Prostate gland (tissue), 2 donors: ENCODE results near the gene LSAMP. TPM values are rescaled to one million over a fixed set of nuclear protein-coding genes. Genes with fewer than 3 reads are reported as not detected.
A peak's percentile ranks its signal among the peaks of the same experiment; 100 is the strongest.

Experiments
- DNase-seq: peaks from one replicate; pipeline ENCODE4 v3.0.0-alpha.2; 2019; ENCODE audit warnings: low spot score
- H3K27ac ChIP-seq, 2 donors: fragments of 200-600 bp; sonication (generic); 2 replicates each; pipeline ENCODE4 v1.5.1; 2017 to 2019
- H3K27me3 ChIP-seq: fragments of 200-600 bp; sonication (generic); replicated peaks from 2 replicates; pipeline ENCODE4 v1.5.1; 2019; ENCODE audit not compliant: insufficient read depth
- H3K36me3 ChIP-seq, 2 donors: fragments of 200-600 bp; sonication (generic); 1 replicate in 1 of 2; 2 replicates in 1 of 2; pipeline versions ENCODE4 v1.5.1 to v1.8.1; 2017 to 2019
- H3K4me1 ChIP-seq: fragments of 200-600 bp; sonication (generic); replicated peaks from 2 replicates; pipeline ENCODE4 v1.5.1; 2019
- H3K4me3 ChIP-seq, 2 donors: fragments of 200-600 bp; sonication (generic); 2 replicates each; pipeline ENCODE4 v1.5.1; 2017 to 2019
- H3K9me3 ChIP-seq: fragments of 200-600 bp; sonication (generic); 2 replicates; pipeline ENCODE4 v1.5.1; 2017
- CTCF ChIP-seq, 4 experiments: fragments of 200-600 bp in 2 of 4; fragments of 450-650 bp in 2 of 4; sonication (generic) in 2 of 4; IDR thresholded peaks; 1 replicate in 3 of 4; 2 replicates in 1 of 4; pipeline ENCODE4 v1.5.1; 2016 to 2019; ENCODE audit warnings: antibody characterized with exemption in 4 of 4, mild to moderate bottlenecking in 2 of 4, moderate library complexity in 2 of 4
- POLR2A ChIP-seq: fragments of 450-650 bp; IDR thresholded peaks from one replicate; pipeline ENCODE4 v1.6.1; 2016; ENCODE audit warnings: antibody characterized with exemption, mild to moderate bottlenecking
- POLR2AphosphoS5 ChIP-seq: sonication (generic); formaldehyde crosslinking; IDR thresholded peaks from one replicate; pipeline ENCODE4 v1.6.1; 2017; ENCODE audit warnings: antibody characterized with exemption
- WGBS: methylation state at CpG from one replicate; pipeline ENCODE4 v1.1.5; 2018; 5-methylcytosine and 5-hydroxymethylcytosine counted together
- intact Hi-C: fragments of 100-400 bp; cut with DNase I; formaldehyde crosslinking; loops from one replicate; pipeline ENCODE4 v1.14.2; 2022
- total RNA-seq, 2 donors: library from RNA; depleted of rRNA; stranded (reverse); fragments of >200 nt; gene quantifications; one replicate each; pipeline ENCODE4 v1.1.0, GENCODE V29; 2016

LSAMP gene
- total RNA-seq, 2 donors from 2014 or later, result 15.4 to 38.0 TPM

GRCh38 chr3:116453666-116454346 is 8.5 kb upstream of the LSAMP start:
- no peak for DNase-seq
- H3K27ac ChIP-seq, result no peak overlapping the region
- no peaks in the 10 kb centered on the region for H3K9me3 ChIP-seq
- intact Hi-C loops, result loop anchor here (2.0 to 5.0 kb wide), 2 partner anchors 303 to 312 kb away; no protein-coding TSS in a partner anchor
- H3K4me3 ChIP-seq, result no peak overlapping the region
- TF ChIP-seq POLR2AphosphoS5 (no peak), POLR2A (no peak), CTCF (IDR thresholded peaks at IDR 0.05) (peak in 2 of 4 experiments; percentile 29 to 33)
- WGBS, result 79% methylated on average over 1 of the region's 1 CpG
- H3K36me3 ChIP-seq, result no peaks in the 10 kb centered on the region
- H3K27me3 ChIP-seq, result no peaks in the 10 kb centered on the region
- no peaks in the 10 kb centered on the region for H3K4me1 ChIP-seq

GRCh38 chr3:116449546-116450350 is 4.5 kb upstream of the LSAMP start:
- Histone ChIP-seq H3K36me3 (no peaks in the 10 kb centered on the region), H3K4me3 (no peak overlapping the region), H3K27me3 (no peaks in the 10 kb centered on the region), H3K27ac (no peak overlapping the region), H3K9me3 (no peaks in the 10 kb centered on the region), H3K4me1 (no peaks in the 10 kb centered on the region)
- WGBS, result 45% methylated on average over 3 of the region's 3 CpGs
- intact Hi-C loops, result loop anchor here (5.0 kb wide), 1 partner anchor 307 kb away; no protein-coding TSS in a partner anchor
- DNase-seq, result no peak
- TF ChIP-seq POLR2AphosphoS5 (no peak), POLR2A (no peak), CTCF (IDR thresholded peaks at IDR 0.05) (no peak)

- Histone ChIP-seq H3K4me1 (no peaks in the 10 kb centered on the region), H3K36me3 (no peaks in the 10 kb centered on the region), H3K27ac (peak overlapping the region in 1 of 2 donors; percentile 69), H3K27me3 (no peaks in the 10 kb centered on the region), H3K4me3 (no peak overlapping the region), H3K9me3 (no peaks in the 10 kb centered on the region)
- no peak for DNase-seq
- 58% methylated on average over 2 of the region's 2 CpGs for WGBS
- TF ChIP-seq POLR2A, result no peak
- no peak for TF ChIP-seq POLR2AphosphoS5
- no peak for TF ChIP-seq CTCF (IDR thresholded peaks at IDR 0.05)
- intact Hi-C loops, result no loop called here
These were observed 703 bp upstream of the LSAMP start for GRCh38 chr3:116445990-116446389.

- no peak for DNase-seq
- Histone ChIP-seq H3K27ac (peak overlapping the region; percentile 53 to 69), H3K4me3 (peak overlapping the region; percentile 38), H3K9me3 (no peaks in the 10 kb centered on the region), H3K27me3 (no peaks in the 10 kb centered on the region), H3K36me3 (no peaks in the 10 kb centered on the region), H3K4me1 (no peaks in the 10 kb centered on the region)
- intact Hi-C loops, result no loop called here
- WGBS, result 1% methylated on average over 26 of the region's 26 CpGs
- TF ChIP-seq POLR2A (no peak), CTCF (IDR thresholded peaks at IDR 0.05) (no peak), POLR2AphosphoS5 (no peak)
These were observed 422 bp downstream of the LSAMP start for GRCh38 chr3:116444819-116445310.
